GM19452 (cell line): ENCODE data around the gene SRGAP1.
A peak's percentile ranks its signal among the peaks of the same experiment; 100 is the strongest.

Experiments
- ATAC-seq: cut with Tn5 transposase; IDR thresholded peaks from one replicate; pipeline ENCODE4 v1.9.1; 2021; ENCODE audit not compliant: unreplicated experiment

The SRGAP1 gene

GRCh38 chr12:63844391-63845341, at the start of gene SRGAP1:
TSS of gene SRGAP1 (plus strand) at chr12:63844700. CDS start at chr12:63844817, 117 bp downstream.
- ATAC-seq = no peak

GRCh38 chr12:63795032-63795687, 49.3 kb upstream of the SRGAP1 start:
- no peak for ATAC-seq

GRCh38 chr12:63795944-63796343, 48.6 kb upstream of the SRGAP1 start:
- ATAC-seq = no peak

GRCh38 chr12:63802012-63802608, 42.4 kb upstream of the SRGAP1 start:
- ATAC-seq = no peak

- ATAC-seq = no peak
Measured at GRCh38 chr12:63804746-63805145, 39.8 kb upstream of the SRGAP1 start.

- no peak for ATAC-seq
Measured at GRCh38 chr12:63805704-63806672, 38.5 kb upstream of the SRGAP1 start.

- no peak for ATAC-seq
Measured at GRCh38 chr12:63808631-63809030, 35.9 kb upstream of the SRGAP1 start.

- no peak for ATAC-seq
Measured at GRCh38 chr12:63809566-63809965, 34.9 kb upstream of the SRGAP1 start.

- ATAC-seq = no peak
Measured at GRCh38 chr12:63811334-63811733, 33.2 kb upstream of the SRGAP1 start.

- no peak for ATAC-seq
Measured at GRCh38 chr12:63811755-63812154, 32.7 kb upstream of the SRGAP1 start.

- peak; percentile 49 for ATAC-seq
Measured at GRCh38 chr12:63814146-63814772, 30.2 kb upstream of the SRGAP1 start.

GRCh38 chr12:63815482-63815852, 29.0 kb upstream of the SRGAP1 start:
- no peak for ATAC-seq

GRCh38 chr12:63816031-63816430, 28.5 kb upstream of the SRGAP1 start:
- ATAC-seq = peak; percentile 49

GRCh38 chr12:63820427-63820826, 24.1 kb upstream of the SRGAP1 start:
- ATAC-seq = no peak

- ATAC-seq = peak; percentile 53
Measured at GRCh38 chr12:63821781-63822251, 22.7 kb upstream of the SRGAP1 start.

- no peak for ATAC-seq
Measured at GRCh38 chr12:63822352-63822751, 22.1 kb upstream of the SRGAP1 start.

GRCh38 chr12:63823040-63823439, 21.5 kb upstream of the SRGAP1 start:
- ATAC-seq = no peak

GRCh38 chr12:63826006-63826585, 18.4 kb upstream of the SRGAP1 start:
- ATAC-seq = no peak

- no peak for ATAC-seq
Measured at GRCh38 chr12:63828867-63829266, 15.6 kb upstream of the SRGAP1 start.

GRCh38 chr12:63836046-63836445, 8.5 kb upstream of the SRGAP1 start:
- ATAC-seq = no peak
